H1 (cell line): Measurements from ENCODE around the gene PRR7. TPM values are rescaled to one million over a fixed set of nuclear protein-coding genes. Genes with fewer than 3 reads are reported as not detected.

ENCODE experiments used
- EP300 ChIP-seq, 2 experiments: IDR thresholded peaks; 1 replicate in 1 of 2; 2 replicates in 1 of 2; pipeline ENCODE4 v1.6.1; 2011 to 2012; ENCODE audit warnings: low read depth in 2 of 2, low read length in 2 of 2, mild to moderate bottlenecking in 2 of 2, borderline replicate concordance in 1 of 2, inconsistent platforms in 1 of 2, moderate library complexity in 1 of 2
- FOSL1 ChIP-seq: IDR thresholded peaks from 2 replicates; pipeline ENCODE4 v1.6.1; 2011; ENCODE audit warnings: mild to moderate bottlenecking, low read depth, low read length, moderate library complexity; ENCODE audit not compliant: insufficient read depth
- MAX ChIP-seq: IDR thresholded peaks from 2 replicates; pipeline ENCODE4 v1.6.1; 2012; ENCODE audit warnings: inconsistent platforms
- PHF8 ChIP-seq: fragments of 200-600 bp; sonication (generic); conservative IDR thresholded peaks from 2 replicates; pipeline ENCODE4 v1.7.1; 2012; ENCODE audit warnings: low read depth, mild to moderate bottlenecking, inconsistent platforms, low read length, moderate library complexity
- RFX5 ChIP-seq: IDR thresholded peaks from 2 replicates; pipeline ENCODE4 v1.6.1; 2011; ENCODE audit warnings: low read depth, low read length, improper control_type of control experiment, borderline replicate concordance
- SP2 ChIP-seq: IDR thresholded peaks from 2 replicates; pipeline ENCODE4 v1.6.1; 2012; ENCODE audit warnings: mild to moderate bottlenecking, low read length, inconsistent platforms
- TCF12 ChIP-seq: IDR thresholded peaks from 2 replicates; pipeline ENCODE4 v1.6.1; 2011; ENCODE audit warnings: low read depth, mild to moderate bottlenecking, low read length
- polyA plus RNA-seq, 7 experiments: library from polyadenylated mRNA; depleted of rRNA in 3 of 7; stranded (reverse) in 5 of 7; unstranded in 2 of 7; fragments of >200 nt in 5 of 7; fragments of 200-250 nt in 2 of 7; gene quantifications; 1 replicate in 5 of 7; 2 replicates in 1 of 7; 4 replicates in 1 of 7; pipeline versions ENCODE4 v1.2.1 to v1.2.3, GENCODE V29; 2011 to 2013; ENCODE audit warnings: missing spikeins in 2 of 7, mixed read lengths in 2 of 7
- total RNA-seq: library from RNA; stranded (reverse); fragmentation: NEBNext Ultra II Directional; extraction: Animal tissue kit (Norgen Biotek cat#: 25700); gene quantifications from 2 replicates; pipeline ENCODE4 v1.2.1, GENCODE V29; 2021

The PRR7 gene
- total and polyA plus RNA-seq, 2 of the 8 experiments (the other 6 are each of a cell fraction or from before 2014, with no cell fraction given): 8.0 to 11.8 TPM

- no peak for TF ChIP-seq TCF12
- no peak for TF ChIP-seq SP2
- no peak for TF ChIP-seq PHF8
- no peak for TF ChIP-seq MAX
- no peak for TF ChIP-seq EP300 (IDR thresholded peaks at IDR 0.05; ENCODE audit: borderline replicate concordance in 1 of 2, low read depth in 2 of 2, low read length in 2 of 2)
- TF ChIP-seq RFX5: no peak
- TF ChIP-seq FOSL1: no peak
Observed at GRCh38 chr5:177445052-177445916, 1.3 kb upstream of the PRR7 start (continued).
